HG03060 (cell line): Measurements from ENCODE around the gene CLEC2B.
"Not testable (repeated sequence)": the region's sequence is repeated elsewhere in the genome, so short reads cannot be mapped to it uniquely, and the experiment has no call there.

ENCODE experiments used
- ATAC-seq: cut with Tn5 transposase; IDR thresholded peaks from one replicate; pipeline ENCODE4 v1.9.1; 2021; ENCODE audit warnings: low read depth, moderate number of reproducible peaks; ENCODE audit not compliant: unreplicated experiment

CLEC2B gene

GRCh38 chr12:9869307-9870161 is at the start of gene CLEC2B:
Gene CLEC2B (minus strand): TSS chr12:9869354.
- ATAC-seq = no peak

- no peak for ATAC-seq
These were observed 42.6 kb upstream of the CLEC2B start for GRCh38 chr12:9911708-9912107.

GRCh38 chr12:9910716-9911421 is 41.7 kb upstream of the CLEC2B start:
- ATAC-seq = no peak

- ATAC-seq = no peak
These were observed 40.6 kb upstream of the CLEC2B start for GRCh38 chr12:9909724-9910123.

DNA sequence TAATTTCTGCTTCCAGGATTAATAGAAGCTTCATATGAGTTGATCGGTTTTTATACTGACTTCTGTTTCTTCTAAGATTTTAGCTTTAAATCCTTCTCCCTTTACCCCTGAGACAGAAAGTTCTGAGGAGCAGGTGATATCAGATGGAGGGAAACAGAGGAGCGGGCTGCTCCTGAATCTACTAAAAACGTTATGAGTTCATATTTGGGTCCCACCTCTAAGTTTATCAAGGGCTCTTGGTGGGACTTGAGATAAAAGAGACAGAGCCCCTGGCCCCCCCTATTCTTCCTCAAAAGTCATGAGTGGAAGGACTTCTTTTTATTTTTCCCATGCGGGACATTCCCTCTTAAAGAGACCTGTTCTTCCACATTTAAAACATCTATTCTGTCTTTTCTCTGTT is 39.2 kb upstream of the CLEC2B start:
- no peak for ATAC-seq

- no peak for ATAC-seq
These were observed 38.6 kb upstream of the CLEC2B start for GRCh38 chr12:9907769-9908168.

GRCh38 chr12:9906873-9907272 is 37.7 kb upstream of the CLEC2B start:
- ATAC-seq = no peak

DNA sequence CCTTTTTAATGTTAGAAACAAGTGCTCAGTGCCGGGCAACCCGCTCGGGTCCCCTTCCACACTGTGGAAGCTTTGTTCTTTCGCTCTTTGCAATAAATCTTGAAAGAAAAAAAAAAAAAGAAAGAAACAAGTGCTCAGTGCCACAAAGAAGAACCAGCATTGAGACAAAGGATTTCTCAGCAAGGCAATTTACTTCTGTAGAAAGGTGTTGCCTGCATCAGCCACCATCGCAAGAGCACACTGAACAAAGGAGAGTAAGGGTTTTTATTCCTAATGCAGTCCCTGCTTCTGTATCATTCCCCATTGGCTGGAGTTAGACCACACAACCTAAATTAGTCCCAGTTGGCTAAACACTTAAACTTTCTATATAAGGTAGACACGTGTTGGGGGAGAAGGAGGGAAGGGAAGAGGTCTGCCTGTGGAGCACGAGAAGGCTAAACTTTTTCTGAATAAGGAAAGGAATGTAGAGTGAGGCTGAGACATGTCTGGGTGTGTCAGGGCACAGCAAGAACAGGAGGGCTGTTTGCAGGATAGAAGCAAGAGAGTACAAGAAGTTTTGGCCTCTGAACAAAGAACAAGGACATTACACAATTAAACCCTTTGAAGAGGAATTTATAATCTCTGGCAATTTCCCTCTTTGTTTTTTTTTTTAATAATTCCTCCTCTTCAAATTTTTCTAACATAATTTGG is 33.5 kb upstream of the CLEC2B start:
- ATAC-seq = no peak

DNA sequence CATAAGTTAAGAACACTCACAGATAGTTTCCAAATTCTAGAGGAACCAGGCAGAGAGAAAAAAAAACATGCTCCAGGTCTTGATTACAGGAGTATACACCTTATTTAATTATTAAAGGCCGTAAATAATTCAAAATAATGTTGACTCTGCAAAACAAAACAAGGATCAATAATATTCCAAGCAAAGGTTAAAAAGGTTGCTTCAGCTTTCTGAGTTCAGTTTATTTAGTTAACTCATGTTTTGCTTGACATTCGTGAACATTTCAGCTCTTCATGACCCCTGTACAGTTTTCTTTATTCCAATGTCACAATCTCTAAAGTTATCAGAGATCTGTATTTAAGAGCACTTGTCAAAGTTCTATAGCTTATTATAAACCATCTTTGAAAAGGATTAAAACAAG is 31.8 kb upstream of the CLEC2B start:
- ATAC-seq = no peak

DNA sequence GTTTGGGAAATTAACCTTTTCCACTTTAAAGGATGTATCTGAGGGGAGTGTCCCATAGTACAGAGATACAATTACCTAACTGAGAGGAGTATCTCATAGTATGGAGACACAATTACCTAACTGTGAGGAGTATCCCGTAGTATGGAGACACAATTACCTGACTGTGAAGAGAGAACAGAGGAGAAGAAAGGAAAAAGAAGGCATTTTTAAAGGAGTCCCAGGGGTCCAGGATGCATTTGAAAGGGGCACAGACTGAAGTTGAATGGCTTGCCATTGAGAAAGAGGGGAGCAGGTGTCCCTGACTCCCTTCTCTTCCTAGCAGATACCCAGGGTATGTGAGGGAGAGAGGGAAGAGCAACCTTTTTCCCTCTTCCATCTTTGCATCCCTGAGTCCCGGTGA is 30.1 kb upstream of the CLEC2B start:
- no peak for ATAC-seq

DNA sequence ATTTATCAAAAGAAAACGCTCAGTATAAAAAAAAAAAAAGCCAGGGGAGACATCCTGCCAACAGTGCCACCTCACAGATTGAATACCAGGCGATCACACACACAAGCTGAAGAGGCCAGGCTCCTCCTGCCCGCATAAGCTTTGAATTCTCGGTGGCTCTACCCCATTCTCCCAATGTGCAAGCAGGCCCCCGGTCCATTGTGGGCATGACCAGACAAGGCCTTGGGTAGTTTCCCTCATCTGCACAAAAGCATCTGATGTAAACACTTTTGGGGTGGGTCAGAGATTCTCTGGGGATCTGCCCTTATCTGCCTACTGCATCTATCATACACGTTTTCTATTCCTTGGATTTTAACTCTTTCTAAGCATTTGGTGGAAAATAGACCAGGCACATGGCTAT is 28.4 kb upstream of the CLEC2B start:
- ATAC-seq = no peak

GRCh38 chr12:9895215-9895971 is 26.2 kb upstream of the CLEC2B start:
- no peak for ATAC-seq

GRCh38 chr12:9888665-9889273 is 19.6 kb upstream of the CLEC2B start:
- no peak for ATAC-seq

DNA sequence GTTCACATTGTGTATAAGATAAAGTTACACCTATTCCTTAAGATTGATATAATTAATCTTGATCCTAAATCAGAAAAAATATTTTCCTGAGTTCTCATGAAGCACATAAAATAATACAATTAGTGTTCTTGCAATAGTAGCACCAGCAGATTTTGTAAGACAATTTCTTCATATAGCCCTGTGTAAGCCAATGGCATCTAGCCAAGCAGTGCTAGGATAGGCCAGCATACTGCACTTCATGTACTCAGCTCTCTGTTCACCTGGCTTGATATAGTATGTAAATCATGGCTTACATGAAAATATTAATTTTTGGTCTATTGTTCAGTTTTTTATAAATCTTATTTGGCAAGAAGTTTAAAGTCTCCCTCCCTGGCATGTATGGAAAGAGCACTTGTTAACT is 14.0 kb upstream of the CLEC2B start:
- ATAC-seq = no peak

DNA sequence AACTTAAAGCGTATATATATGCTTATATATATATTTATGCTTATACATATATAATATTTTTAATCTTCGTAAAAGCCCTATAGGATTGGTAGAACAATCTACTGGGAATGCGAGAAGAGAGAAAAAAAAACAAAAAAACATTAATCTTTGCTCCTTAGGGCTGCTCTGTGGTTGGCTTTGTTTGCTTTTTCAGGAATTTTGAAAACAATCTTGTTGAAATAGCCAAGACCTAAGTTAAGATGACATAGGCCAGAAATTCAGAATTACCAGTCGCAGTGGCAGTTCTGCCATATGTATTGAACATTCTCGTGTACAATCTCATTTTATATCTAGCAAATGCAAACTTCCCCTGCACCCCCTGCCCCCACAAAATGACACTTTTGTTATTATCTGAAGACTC is 12.8 kb upstream of the CLEC2B start:
- no peak for ATAC-seq

GRCh38 chr12:9881246-9881645 is 12.1 kb upstream of the CLEC2B start, which contains the start of gene KLRF2:
Gene KLRF2 (plus strand): TSS chr12:9881489. CDS start chr12:9881596, 107 bp downstream.
- no peak for ATAC-seq

GRCh38 chr12:9880532-9881078 is 11.5 kb upstream of the CLEC2B start:
- no peak for ATAC-seq

DNA sequence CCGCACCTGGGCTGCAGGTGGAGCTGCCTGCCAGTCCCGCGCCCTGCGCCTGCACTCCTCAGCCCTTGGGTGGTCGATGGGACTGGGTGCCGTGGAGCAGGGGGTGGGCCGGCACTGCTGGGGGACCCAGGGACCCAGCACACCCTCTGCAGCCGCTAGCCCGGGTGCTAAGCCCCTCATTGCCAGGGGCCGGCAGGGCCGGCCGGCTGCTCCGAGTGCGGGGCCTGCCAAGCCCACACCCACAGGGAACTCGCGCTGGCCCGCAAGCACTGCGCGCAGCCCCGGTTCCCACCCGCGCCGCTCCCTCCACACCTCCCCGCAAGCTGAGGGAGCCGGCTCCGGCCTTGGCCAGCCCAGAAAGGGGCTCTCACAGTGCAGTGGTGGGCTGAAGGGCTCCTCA is 7.0 kb upstream of the CLEC2B start:
- not testable (repeated sequence) for ATAC-seq

DNA sequence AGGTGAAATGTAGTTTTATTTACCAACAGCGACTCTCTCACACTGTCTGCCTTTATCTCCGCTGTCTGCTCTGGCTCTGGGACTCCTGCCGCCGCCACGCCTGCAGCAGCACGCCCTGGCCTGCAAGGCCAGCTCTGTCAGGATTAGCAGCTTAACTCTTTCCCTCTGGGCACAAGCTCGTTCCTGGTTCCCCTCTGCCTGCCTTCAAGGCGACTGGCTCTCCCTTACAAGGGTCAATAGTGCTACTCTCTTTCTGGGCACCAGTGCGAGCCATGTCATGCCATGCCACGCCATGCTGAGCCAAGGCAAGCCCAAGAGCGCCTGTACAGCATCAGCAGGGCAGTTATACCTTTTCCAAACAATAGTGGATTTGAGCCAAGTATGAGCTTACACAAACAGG is 3.6 kb upstream of the CLEC2B start:
- ATAC-seq = no peak

DNA sequence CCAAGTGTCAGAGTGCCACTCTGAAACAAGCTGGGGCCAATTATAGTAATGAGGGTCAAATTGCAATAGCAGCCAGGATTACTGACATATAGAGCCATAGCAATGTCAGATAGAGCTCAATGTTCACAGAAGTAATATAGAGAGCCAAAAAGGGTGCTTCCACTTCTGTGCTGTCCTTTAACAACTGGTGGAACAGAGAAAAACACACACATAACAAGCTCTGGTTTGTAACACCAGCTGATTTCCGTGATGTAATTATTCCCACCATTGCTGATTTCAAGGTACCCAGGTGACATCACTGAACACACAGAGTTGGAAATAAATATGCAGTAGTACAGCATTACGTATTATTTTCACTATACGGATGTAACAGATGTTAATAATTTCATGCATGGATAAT is 3.0 kb upstream of the CLEC2B start:
- no peak for ATAC-seq
